Measurements from ENCODE around the gene FBXW12.

Gene FBXW12

DNA sequence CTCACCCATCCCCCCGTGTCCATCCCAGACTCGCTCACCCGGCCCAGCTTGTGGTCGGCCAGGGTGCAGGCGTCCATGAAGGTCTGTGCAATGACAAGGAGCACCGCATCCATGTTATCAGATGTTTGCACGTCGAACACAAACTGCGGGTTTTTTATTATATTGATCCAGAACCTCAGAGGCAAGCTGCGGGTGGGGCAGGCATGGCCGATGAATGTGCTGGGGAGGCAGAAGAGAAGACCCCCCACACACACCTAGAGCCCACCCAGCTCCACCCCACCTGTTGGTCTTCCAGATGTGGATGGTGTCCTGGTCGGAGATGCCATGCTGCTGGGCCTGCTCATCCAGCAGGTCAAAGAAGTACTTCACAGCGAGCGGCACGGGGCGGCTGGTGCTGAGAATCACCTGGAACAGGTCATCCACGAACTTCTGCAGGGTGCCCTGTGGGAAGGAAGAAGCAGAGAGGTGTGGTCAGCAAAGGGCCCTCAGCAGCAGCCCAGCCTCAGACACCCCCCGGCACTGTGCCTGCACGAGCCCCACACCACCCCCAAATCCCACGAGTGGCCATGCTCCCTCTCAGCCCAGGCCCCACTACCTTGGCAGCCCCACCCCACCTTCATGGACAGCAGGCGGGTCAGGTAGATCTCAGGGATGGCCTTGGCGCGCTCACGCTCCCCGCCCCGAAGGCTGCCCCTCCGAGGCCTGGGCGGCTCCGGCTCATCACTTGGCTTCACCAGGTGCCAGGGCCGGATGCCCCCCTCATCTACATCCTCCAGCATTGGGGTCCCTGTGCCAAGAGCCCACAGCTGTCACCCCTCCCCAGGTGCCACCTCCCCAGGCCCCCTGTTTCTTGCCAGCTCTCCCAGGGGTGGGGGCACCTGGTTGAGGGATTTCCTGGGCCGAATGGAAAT lies 37.5 kb downstream of the FBXW12 start:
- DNase-seq: no peak

DNA sequence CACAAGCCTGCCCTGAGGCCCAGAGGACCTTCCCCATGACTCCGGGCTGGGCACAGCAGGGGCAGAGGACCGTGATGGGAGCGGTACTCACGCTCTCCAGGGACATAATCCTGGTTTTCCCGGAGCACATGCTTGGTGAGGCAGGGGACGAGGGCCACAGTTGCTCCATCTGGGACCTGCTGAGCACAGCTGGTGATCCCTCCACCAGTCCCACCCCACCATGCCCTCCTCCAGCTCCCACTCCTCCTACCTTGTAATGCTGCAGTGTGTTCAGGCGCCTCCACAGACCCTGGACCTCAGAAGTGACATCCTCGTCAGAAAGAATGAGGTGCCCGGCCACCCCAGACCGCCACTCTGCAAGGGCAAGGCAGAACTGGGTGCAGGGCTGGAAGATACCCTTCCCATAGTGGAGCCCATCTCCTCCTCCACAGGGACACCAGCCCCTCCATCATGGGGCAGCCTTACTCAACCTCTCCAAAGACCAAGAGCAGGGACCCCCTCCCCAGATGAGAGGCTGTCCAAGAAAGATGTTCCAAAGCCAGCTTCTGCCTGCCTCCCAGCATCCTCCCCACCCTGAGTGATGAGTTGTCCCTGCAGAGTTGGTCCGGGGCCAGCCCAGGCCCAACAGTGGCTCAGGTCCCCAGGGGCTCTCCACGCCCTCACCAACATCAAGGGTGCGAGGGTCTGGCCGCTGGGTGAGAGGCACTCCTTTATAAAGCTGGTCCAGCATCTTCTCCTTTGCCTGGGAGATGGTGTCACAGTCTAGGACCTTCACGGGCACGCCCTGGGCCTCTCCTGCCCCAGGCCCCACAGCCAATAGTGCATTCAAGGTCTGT lies 38.4 kb downstream of the FBXW12 start:
- DNase-seq: no peak

DNA sequence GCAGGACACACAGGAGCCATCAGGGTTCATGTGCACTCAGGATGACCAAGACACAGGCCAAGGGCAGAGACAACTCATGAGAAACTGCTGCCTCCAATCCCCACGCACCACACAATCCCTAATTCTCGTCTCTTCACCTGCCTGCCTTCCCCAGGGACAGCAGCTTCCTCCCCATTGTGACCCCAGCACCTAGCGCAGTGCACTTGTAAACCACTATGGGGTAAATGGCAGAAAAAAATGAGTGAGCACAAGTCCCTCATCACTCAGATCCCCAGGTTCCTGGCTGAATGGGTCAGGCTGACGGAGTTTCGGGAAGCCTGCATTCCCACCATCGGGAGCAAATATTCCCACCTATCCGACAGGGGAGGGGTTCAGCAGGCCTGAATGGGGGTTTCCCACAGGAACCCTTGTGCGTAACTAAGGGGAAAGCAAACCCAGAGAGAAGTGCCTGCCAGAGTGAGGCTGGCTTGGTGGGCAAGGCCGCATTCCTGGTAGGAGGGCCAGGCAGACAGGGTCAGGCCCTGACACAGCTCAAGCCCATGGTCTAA lies 39.1 kb downstream of the FBXW12 start:
- DNase-seq: no peak

DNA sequence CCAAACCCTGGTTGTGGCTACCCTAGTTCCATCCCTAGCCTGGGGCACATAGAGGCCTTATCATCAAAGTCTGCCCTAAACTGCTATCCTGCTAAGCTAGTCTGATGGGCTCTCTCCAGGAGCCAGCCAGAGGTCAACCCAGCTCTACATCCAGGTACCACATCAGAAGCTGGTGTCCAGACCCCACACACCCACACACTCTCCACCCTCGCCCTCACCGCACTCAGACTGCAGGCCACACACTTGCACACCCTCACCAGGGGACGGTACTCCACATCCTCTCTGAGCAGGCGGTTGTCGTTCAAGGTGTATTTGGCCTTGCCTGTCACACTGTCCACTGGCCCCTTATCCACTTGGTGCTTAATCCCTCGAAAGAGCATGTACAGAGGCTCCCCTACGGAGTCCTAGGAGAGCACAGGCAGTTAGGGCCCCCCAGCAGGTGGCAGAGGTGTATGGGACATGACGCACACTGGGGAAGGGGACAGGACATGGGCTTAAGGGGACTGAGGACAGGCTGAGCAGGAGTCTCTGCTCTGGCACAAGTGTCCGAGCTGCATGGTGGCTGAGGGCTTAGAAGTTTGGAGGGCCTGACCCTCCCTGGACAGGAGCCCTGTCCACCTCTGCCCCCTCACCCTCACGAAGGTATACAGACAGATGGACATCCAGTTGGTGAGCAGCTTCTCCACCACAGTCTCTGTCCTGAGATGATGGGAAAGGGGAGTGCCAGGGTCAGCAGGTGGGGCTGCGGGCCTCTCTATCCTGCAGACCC lies 39.8 kb downstream of the FBXW12 start:
- no peak for DNase-seq

DNA sequence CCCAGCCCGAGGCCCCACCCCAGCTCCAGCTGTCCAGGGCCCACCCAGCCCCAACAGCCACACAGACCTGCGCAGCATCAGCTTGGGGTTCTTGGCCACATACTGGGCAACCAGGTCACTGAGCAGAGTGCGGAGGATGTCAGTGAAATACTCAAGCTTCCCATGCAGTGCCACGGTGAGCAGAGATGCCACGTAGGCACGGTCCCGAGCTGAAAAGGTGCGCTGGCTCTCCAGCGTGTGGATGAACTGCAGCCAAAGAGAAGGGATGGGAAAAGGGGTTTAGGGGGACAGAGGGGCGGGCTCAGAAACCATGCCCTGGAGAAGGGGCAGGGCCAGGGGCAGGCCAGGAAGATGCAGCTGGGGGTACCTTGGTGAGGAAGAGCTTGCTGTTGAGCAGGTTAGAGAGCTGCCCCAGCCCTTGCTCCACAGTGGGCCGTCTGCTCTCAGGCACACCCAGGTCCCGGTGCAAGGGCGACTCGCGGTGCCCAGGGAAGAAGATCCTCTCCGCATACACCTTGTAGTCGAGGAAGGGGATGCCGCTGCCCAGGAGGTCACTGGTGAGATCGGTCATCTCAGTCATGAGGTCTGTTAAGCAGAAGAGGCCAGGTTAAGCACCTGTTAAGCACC lies 40.5 kb downstream of the FBXW12 start:
- no peak for DNase-seq

DNA sequence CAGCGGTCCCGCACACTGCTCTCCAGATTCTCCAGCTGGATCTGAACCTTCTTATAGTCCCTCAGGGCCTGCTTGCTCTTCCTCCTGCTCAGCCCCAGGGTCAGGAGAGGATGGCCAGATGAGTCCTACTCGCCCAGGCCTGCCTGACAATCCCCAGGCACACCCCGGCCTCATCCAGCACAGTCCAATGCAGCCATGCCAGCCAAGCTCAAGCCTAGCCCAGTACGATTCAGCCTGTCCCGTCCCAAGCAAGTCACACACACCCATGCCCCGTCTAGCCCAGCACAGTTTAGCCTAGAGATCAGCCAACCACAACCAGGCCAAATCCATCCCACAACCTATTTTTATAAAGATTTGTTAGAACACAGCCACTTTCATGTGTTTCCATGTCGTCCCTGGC lies 41.1 kb downstream of the FBXW12 start:
- no peak for DNase-seq

DNA sequence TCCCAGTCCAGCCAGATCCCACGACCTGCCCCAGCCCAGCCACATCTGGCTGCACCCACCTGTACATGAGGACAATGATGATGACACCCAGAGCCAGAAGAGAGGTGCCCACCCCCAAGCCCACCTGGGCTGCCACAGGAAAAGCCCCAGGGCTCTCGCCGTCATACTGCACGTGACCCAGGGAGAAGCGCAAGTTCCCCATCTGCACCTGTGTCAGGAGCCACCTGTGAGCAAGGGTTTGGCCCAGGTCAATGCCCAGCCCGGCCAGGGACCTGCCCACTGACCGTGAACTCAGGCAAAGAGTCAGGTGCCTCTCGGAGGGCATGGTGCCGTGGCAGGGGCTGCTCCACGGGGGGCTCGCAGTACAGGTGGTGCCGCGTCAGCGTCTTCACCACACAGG lies 41.6 kb downstream of the FBXW12 start:
- DNase-seq: no peak

DNA sequence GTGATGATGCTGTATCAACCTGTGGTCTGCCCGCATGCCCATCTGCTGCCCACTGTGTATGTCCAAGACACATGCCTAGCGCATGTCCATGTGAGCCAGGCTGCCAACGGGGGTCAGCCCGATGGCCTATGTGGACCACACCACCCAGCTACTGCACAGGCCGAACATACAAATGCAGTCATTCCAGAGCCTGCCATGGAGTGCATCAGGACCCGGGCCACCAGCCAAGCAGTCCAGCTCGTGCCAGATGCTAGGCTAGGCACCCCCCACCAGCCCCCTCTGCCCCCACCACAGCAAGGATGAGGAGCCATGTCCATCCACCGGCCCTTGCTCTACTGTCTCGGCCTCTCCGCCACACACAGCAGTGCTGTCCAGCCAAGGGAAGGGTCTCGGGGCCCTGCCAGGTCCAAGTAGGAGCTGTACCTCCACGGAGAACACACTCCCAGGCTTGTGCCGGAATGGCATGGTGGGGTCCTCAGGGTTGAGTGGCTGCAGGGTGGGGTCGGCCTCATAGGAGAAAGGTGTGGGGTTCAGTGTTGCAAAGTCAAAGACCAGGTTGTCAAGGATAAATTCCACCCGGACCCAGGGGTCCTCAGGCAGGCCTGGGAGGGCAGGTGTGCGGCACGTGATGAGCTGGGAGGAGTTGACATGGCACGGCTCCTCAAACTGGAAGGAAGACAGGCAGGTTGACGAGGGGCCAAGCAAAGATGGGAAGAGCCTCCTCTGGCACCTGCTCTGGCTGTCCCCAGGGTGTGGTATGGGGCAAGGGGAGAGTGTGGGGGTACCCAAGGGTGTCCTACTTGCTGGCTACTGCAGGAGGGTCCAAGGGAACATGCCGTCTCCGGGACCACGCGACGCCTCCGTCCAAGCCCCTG lies 42.6 kb downstream of the FBXW12 start:
- DNase-seq: no peak

DNA sequence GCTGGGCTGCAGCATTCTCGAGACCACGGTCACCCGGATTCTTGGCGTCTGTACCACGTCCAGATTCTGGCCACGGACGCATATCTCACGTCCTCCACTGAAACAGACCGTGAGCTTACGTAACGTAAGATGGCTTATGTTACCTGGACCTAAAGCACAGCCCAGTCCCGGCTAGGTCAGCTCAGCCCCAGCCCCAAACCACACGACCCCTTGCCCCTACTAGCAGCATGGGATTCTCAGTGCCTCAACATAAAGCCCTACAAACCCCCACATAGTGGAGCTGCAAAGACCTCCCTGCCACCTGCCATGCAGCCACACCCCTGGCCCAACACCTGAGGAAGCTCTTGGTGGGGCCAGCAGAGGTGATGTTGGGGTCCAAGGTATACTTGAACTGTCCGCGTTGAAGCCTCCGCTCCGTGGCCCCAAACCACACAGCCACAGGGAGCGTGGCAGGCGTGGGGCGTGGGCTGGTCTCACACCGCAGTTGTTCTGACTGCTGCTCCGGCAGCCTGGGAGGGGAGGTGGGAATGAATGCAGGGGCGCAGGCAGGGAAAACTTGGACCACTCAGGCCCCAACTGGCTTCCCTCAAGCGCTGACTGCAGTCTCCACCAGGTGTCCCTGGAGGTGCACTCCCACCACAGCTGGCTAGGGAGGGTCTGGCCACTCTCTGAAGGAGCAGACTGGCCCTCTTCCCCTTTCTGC lies 43.4 kb downstream of the FBXW12 start:
- no peak for DNase-seq

DNA sequence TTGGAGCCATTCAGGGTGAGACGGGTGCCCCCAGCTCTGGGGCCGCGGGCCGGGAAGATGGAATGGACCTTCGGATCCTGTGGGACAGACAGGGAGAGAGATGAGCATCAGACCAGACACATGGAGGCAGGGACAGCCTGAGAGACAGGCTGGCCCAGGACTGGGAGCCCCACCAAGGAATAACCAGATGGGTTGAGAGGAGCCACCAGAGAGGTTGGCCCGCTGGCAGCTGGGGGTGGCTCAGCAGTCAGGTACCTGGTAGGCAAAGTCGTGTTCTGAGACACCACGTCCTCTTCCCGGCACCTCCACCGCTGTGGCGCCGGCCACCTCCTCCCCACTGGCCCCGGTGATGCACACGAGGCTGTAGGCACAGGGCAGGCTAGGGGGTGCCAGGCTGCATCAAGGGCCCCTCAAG lies 44.1 kb downstream of the FBXW12 start:
- no peak for DNase-seq

DNA sequence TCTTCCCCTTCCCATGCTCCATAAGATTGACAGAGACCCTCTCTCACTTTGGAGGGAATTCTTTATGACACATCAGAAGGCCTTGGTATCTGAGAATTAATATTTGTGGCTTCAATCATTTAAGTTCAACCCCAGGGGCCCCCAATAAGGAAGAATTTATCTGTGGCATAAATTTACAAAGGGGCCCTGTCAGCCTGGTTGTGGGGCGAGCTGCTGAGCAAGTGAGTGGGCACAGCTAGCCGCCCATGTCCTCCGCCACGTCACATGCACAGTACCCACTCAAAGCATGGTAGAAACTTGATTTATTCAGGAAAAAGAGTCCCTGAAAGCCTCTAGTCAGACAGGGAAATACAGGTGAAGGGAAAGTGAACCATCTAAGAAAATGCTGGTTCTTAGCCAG lies 44.5 kb downstream of the FBXW12 start:
- DNase-seq: no peak

DNA sequence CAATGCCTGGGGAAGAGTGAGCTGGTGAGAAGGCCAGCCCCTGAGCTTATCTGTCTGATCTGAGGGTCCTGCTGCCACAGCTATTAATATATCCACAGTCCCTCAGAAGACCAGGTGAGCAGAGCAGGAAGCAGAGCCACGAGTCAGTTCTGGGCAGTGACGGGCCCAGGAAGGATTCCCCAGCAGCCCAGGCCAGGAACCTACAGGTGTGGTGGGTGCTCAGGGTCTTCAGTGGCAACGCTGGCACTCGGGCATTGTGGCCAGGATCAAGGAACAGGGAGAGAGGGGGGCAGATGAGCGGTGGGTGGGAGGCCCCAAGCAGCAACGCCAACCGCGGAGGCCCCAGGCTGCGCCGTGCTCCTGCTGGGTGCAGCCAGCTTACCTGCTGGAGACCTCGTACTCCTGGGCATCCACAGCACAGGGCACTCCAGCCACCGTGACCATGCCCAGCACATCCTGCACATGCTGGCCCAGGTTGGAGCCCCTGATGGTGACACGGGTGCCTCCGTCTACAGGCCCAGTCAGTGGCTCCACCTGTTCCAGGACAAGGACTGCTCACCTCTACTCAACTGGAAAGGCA lies 45.6 kb downstream of the FBXW12 start:
- no peak for DNase-seq

DNA sequence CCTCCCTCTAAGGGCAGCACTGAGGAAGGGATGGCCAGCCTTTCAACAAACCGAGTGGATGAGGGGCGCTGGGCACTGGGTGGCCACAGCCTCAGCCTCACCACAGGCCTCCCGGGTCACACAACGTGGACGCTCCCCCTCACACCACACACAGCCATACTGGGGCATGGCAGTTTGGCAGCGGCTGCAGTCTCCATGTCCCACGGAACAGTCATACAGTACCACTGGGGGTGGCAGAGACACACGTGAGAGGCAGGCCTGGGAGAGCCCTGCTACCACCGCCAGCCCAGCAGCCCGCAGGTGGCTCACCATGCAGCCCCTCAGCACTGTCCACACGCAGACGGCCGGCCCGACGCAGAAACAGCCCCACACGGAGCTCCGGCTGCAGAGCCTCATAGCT lies 46.1 kb downstream of the FBXW12 start:
- DNase-seq: no peak

DNA sequence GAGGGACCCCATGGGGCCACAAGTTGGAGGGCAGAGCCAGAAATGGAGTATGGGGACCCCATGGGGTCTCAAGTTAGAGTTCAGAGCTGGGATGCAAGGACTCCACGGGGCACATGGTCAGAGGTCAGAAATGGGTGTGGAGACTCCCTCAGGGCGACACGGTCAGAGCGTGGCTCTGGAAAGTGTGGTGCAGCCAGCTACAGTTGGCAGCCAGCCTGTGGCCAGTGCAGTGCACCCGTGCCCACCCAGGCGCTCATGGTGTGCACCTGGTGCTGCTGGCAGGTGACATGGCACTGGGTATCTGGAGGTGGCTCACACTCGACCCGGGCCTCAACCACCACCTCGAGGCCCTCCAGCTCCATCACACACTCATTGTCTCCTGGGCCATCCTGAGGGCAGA lies 46.6 kb downstream of the FBXW12 start:
- DNase-seq: no peak

DNA sequence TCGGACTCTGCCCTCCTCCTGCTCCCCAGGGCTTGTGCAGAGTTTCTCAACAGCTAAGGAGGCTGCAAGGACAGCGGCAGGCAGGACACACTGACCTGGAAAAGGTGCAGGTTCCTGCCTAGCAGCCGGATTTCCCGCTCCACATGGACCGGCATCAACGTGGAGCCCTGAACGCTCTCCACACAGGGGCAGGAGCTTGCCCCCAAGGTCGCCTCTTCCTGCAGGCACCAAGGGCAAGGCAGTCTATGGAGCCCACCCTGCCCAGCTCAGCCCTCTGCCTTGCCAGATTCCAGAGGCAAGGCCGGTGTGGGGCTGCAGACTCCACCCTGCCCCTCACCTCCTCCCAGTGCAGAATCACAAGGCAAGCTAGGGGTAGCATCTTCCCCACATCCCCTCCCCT lies 47.1 kb downstream of the FBXW12 start:
- DNase-seq: no peak

DNA sequence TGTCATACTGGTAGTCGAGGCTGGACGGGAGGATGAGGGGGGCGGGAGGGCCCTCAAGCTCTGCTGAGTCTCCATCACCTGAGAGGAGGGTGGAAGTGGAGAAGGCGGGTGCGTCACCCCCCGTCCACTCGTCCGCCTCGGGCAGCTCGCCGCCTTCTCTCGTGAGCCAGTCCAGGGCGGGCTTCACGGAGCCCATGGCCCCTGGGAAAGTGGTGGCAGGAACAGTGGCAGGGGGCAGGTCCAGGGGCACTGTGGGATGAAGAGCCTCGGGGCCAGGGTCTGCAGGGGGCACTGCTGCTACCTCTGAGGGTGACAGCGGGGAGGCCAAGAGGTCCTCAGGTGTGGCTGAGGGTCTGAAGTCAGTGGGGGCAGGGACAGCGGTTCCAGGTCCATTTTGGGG lies 47.6 kb downstream of the FBXW12 start:
- no peak for DNase-seq

DNA sequence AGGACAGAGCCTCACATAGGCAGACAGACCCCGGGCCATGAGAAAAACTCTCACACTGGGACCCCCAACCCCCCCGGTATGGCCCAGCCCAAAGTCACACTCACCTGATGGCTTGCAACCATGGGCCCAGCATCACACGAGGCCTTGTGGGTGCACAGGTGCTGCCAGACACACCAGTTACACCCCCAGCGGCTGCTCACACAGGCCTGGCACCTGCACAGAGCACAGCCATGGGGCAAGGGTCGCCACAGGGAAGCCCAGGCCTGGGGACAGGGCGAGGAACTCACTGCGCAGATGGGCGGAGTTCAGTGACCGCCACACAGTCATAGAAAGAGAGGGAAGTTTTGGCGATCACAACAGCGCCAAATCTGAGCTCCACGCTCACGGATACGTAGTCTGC lies 48.5 kb downstream of the FBXW12 start:
- no peak for DNase-seq

DNA sequence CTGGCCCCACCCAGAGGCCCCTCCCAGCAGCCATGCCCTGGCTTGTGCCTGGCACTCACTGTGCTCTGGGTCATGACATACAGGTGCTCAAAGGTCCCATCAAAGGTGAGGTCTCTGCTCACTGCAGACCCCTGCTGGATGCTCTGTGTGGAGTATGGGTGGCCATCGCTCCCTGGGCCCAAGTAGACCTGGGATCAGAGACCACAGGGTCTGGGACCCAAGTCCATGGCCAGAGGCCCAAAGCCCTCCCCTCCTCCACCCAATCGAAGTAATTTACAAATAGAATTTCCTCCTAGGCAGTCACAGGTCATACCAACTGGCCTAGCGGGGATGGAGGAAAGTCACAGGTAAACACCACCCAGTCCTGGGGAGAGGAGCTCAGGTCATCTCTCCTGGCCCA lies 50.3 kb downstream of the FBXW12 start:
- no peak for DNase-seq

DNA sequence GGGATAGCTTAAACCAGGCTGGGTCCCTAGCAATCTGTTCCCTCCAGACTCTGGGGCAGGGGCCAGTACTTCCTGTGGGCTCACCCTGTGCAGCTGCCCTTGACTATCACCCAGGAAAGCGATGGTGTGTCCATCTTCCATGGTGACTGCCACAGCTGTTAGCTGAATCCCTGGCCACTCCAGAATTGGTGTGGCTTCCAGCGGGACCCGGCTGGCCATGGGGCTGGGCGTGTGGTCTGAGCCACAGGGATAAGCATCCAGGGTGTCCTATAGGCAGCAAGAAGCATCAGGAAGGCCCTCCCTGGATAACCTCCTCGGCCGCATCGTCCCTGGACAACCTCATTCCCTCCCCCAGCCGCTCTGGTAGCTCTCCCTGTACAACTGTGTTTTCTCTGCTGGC lies 50.7 kb downstream of the FBXW12 start:
- DNase-seq: no peak

DNA sequence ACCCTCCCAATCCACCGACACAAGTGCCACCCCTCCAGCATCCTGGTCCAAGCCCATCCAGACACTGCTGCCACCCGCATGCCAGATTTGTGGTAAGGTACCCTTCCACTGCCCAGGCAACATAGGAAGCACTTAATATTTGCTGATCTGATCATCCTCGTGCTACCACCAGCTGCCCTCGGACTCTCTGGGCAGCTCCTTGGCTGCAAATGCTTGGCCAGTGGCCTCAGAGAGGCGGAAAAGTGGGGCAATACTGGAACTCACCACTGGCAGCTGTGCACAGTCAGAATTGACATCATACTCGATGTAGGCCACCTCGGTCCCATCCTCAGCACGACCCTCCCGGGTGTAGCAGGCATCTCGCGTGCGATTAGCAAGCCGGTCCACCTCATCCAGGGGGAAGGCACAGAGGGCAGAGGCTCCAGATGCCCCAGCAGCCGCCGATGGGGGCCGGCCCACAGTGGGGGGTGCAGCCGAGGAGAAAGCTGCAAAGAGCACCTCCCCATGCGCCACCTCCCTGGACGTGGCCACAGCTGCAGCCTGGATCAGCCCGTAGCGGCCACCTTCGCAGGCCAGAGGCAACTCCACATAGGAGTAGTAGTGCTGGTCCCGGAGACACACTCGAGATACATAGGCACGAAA lies 51.3 kb downstream of the FBXW12 start:
- DNase-seq: no peak

All from CD4-positive, alpha-beta T cell treated with Interleukin-21 for 1 hour (primary cell).